Lower leg skin (tissue), 3 donors: Measurements from ENCODE around the gene CAMTA1.

Experiments
- POLR2A ChIP-seq, 2 donors: fragments of 450-650 bp; IDR thresholded peaks; one replicate each; pipeline ENCODE4 v1.6.1; 2016 to 2017; ENCODE audit warnings: antibody characterized with exemption in 2 of 2, mild to moderate bottlenecking in 1 of 2, moderate library complexity in 1 of 2
- TF ChIP-seq, protein P1 (sequence below), 3 donors: fragments of 450-650 bp; IDR thresholded peaks; one replicate each; pipeline ENCODE4 v1.5.1; 2016; ENCODE audit warnings: antibody characterized with exemption in 3 of 3, mild to moderate bottlenecking in 3 of 3, moderate library complexity in 2 of 3

DNA sequence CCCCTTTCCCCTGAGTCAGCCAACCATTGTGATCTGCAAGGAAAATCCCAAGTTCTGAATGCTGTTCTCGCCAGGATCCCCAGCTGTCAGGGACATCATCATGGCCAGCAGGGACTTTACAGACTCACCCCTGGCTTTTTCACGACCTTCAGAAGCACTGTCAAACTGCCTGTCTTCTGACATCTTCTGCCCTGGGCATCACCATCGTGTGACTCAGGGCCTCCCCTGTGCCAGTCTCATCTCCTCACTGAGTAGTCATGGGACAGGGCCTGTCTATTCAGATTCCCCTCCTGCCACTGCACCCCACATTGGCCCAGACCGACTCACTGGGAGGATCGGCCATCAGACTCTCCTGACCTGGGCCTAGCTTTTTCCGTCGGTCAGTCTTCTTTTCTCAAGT, 913.4 kb downstream of the CAMTA1 start:
- TF ChIP-seq, protein P1, sequence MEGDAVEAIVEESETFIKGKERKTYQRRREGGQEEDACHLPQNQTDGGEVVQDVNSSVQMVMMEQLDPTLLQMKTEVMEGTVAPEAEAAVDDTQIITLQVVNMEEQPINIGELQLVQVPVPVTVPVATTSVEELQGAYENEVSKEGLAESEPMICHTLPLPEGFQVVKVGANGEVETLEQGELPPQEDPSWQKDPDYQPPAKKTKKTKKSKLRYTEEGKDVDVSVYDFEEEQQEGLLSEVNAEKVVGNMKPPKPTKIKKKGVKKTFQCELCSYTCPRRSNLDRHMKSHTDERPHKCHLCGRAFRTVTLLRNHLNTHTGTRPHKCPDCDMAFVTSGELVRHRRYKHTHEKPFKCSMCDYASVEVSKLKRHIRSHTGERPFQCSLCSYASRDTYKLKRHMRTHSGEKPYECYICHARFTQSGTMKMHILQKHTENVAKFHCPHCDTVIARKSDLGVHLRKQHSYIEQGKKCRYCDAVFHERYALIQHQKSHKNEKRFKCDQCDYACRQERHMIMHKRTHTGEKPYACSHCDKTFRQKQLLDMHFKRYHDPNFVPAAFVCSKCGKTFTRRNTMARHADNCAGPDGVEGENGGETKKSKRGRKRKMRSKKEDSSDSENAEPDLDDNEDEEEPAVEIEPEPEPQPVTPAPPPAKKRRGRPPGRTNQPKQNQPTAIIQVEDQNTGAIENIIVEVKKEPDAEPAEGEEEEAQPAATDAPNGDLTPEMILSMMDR (IDR thresholded peaks at IDR 0.05) = no peak
- no peak for TF ChIP-seq POLR2A (IDR thresholded peaks at IDR 0.05)
